ENCODE measurements around the gene EXOC4.

The EXOC4 gene

GRCh38 chr7:133650069-133650468, 397.2 kb downstream of the EXOC4 start:
- Histone ChIP-seq H3K4me1 (ENCODE audit: insufficient read depth, low read length) (no peaks in the 10 kb centered on the region), H3K9ac (ENCODE audit: low read depth, low read length) (no peak overlapping the region), H3K9me3 (ENCODE audit: control insufficient read depth, insufficient read depth, low read length) (no peaks in the 10 kb centered on the region), H3K36me3 (ENCODE audit: insufficient read depth, low read length) (no peaks in the 10 kb centered on the region)

- H3K4me1 ChIP-seq (ENCODE audit: insufficient read depth, low read length), result no peaks in the 10 kb centered on the region
- H3K36me3 ChIP-seq (ENCODE audit: insufficient read depth, low read length), result no peaks in the 10 kb centered on the region
- H3K9ac ChIP-seq (ENCODE audit: low read depth, low read length), result no peak overlapping the region
- no peaks in the 10 kb centered on the region for H3K9me3 ChIP-seq (ENCODE audit: control insufficient read depth, insufficient read depth, low read length)
Observed at GRCh38 chr7:133650487-133651300, 397.8 kb downstream of the EXOC4 start.

- Histone ChIP-seq H3K4me1 (ENCODE audit: insufficient read depth, low read length) (no peaks in the 10 kb centered on the region), H3K36me3 (ENCODE audit: insufficient read depth, low read length) (no peaks in the 10 kb centered on the region), H3K9me3 (ENCODE audit: control insufficient read depth, insufficient read depth, low read length) (no peaks in the 10 kb centered on the region), H3K9ac (ENCODE audit: low read depth, low read length) (no peak overlapping the region)
Observed at GRCh38 chr7:133652547-133652946, 399.7 kb downstream of the EXOC4 start.

GRCh38 chr7:133654547-133654946, 401.7 kb downstream of the EXOC4 start:
- H3K4me1 ChIP-seq (ENCODE audit: insufficient read depth, low read length), result no peaks in the 10 kb centered on the region
- H3K9ac ChIP-seq (ENCODE audit: low read depth, low read length), result no peak overlapping the region
- H3K9me3 ChIP-seq (ENCODE audit: control insufficient read depth, insufficient read depth, low read length), result no peaks in the 10 kb centered on the region
- H3K36me3 ChIP-seq (ENCODE audit: insufficient read depth, low read length), result no peaks in the 10 kb centered on the region

- Histone ChIP-seq H3K4me1 (ENCODE audit: insufficient read depth, low read length) (0 out of 2 replicates have a peak, but pooled peaks cover 5% of the 10 kb centered on the region), H3K36me3 (ENCODE audit: insufficient read depth, low read length) (no peaks in the 10 kb centered on the region), H3K9ac (ENCODE audit: low read depth, low read length) (no peak overlapping the region), H3K9me3 (ENCODE audit: control insufficient read depth, insufficient read depth, low read length) (no peaks in the 10 kb centered on the region)
Observed at GRCh38 chr7:133662276-133662675, 409.4 kb downstream of the EXOC4 start.

GRCh38 chr7:133662830-133663229, 410.0 kb downstream of the EXOC4 start:
- H3K9me3 ChIP-seq (ENCODE audit: control insufficient read depth, insufficient read depth, low read length), result no peaks in the 10 kb centered on the region
- H3K36me3 ChIP-seq (ENCODE audit: insufficient read depth, low read length), result no peaks in the 10 kb centered on the region
- no peak overlapping the region for H3K9ac ChIP-seq (ENCODE audit: low read depth, low read length)
- H3K4me1 ChIP-seq (ENCODE audit: insufficient read depth, low read length), result 0 out of 2 replicates have a peak, but pooled peaks cover 5% of the 10 kb centered on the region

DNA sequence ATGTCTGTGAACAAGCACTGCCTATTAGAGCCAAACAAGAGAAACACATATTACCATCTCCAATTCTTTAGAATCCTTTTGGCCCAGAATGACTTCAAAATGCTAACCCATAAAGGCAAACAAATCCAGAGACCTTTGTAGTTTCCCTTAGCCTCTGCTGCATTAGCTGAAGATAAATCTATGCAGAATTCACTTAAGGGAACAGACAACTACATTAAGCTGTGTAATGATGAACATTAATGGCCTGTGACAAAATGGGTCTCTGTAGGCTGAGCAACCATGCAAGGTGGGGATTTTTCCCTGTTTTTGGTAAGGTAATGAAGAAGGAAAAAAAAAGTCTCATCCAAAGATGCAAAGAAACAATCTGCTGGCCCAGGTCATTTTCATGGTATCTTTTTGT, 411.6 kb downstream of the EXOC4 start:
- H3K9me3 ChIP-seq (ENCODE audit: control insufficient read depth, insufficient read depth, low read length), result no peaks in the 10 kb centered on the region
- H3K4me1 ChIP-seq (ENCODE audit: insufficient read depth, low read length), result peaks cover 9% of the 10 kb centered on the region; the same call in 1 of the 2 replicates
- no peak overlapping the region for H3K9ac ChIP-seq (ENCODE audit: low read depth, low read length)
- no peaks in the 10 kb centered on the region for H3K36me3 ChIP-seq (ENCODE audit: insufficient read depth, low read length)

DNA sequence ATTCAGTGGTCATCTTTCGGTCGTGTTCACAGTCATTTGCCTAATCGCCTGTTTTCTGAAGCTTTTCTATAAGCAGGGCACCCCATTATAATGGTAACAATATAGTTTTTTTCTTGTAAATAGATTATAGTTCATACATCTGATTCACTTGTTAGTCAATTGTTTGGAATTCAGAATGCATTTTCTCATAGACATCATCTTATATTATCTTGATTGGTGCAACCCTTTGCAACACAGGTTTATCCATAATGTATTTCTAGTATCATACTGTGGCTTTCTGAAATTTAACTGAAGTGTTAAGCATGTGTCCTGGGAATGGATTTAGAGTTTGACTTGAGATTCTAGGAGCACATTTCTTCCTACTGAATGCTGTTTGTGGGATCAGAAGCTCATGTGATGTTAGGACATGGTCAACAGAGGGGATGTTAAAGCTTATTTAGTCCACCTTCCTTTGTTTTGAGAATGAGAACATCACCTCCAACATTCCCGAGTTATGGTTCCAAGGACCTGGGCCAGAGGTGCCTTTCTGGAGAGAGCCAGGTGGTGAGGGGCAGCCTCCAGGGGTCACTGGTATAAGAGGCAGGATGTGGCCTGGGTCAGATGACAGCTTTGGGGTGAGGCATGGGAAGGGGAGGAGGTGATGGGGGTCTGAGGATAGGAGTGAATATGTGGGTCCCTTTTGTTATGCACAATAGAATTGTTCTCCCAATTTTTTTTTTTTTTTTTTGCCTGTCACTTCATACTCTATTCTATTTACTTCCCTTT, 415.6 kb downstream of the EXOC4 start:
- Histone ChIP-seq H3K36me3 (ENCODE audit: insufficient read depth, low read length) (no peaks in the 10 kb centered on the region), H3K4me1 (ENCODE audit: insufficient read depth, low read length) (peaks cover 9% of the 10 kb centered on the region; the same call in 1 of the 2 replicates)

DNA sequence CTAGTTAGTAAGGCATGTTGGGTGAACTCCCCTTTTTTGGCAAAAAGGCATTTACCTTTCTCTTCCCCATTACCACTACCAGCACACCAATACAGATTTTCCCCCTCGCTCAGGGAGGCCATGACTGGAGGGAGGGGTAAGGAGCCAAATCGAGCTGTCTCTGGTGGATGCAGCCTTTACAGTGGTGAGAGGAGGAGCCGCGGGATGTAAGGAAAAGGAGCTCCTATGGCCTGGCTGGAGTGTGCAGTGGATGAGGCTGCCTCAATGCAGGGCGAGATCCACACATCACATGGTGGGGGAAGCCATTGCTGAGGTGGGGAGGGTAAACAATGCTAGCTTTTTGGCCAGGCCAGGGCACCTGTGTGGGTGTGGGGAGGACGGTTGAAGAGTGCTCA, 416.2 kb downstream of the EXOC4 start:
- Histone ChIP-seq H3K9ac (ENCODE audit: low read depth, low read length) (no peak overlapping the region), H3K9me3 (ENCODE audit: control insufficient read depth, insufficient read depth, low read length) (no peaks in the 10 kb centered on the region), H3K4me1 (ENCODE audit: insufficient read depth, low read length) (peaks cover 9% of the 10 kb centered on the region; the same call in 1 of the 2 replicates), H3K36me3 (ENCODE audit: insufficient read depth, low read length) (no peaks in the 10 kb centered on the region)

More for the DNA sequence above, 415.6 kb downstream of the EXOC4 start:
- no peaks in the 10 kb centered on the region for H3K9me3 ChIP-seq (ENCODE audit: control insufficient read depth, insufficient read depth, low read length)
- no peak overlapping the region for H3K9ac ChIP-seq (ENCODE audit: low read depth, low read length)

- H3K36me3 ChIP-seq (ENCODE audit: insufficient read depth, low read length), result no peaks in the 10 kb centered on the region
- H3K9me3 ChIP-seq (ENCODE audit: control insufficient read depth, insufficient read depth, low read length), result no peaks in the 10 kb centered on the region
- peaks cover 4% of the 10 kb centered on the region; the same call in 1 of the 2 replicates for H3K4me1 ChIP-seq (ENCODE audit: insufficient read depth, low read length)
- no peak overlapping the region for H3K9ac ChIP-seq (ENCODE audit: low read depth, low read length)
Observed at GRCh38 chr7:133670250-133670649, 417.4 kb downstream of the EXOC4 start.

DNA sequence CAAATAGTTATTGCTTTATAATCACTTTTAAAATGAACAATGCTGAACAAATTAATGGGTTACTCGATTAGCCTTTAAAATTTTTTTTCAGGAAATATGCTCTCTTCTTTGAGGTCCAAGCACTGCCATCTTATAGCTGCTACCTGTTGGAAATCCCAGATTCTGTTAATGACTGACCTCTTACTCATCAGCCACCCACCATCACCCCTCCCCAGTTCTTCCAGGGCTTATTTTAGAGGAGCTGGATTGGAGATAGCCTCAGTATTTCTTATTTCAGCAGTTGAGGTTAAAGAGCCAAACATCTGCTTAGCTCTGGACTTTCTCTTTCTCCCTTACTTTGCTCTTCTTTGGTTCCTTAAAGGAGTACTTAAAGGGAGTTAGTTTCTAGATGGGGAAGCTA, 420.0 kb downstream of the EXOC4 start:
- H3K36me3 ChIP-seq (ENCODE audit: insufficient read depth, low read length), result no peaks in the 10 kb centered on the region
- H3K9me3 ChIP-seq (ENCODE audit: control insufficient read depth, insufficient read depth, low read length), result no peaks in the 10 kb centered on the region
- H3K9ac ChIP-seq (ENCODE audit: low read depth, low read length), result no peak overlapping the region
- H3K4me1 ChIP-seq (ENCODE audit: insufficient read depth, low read length), result peaks cover 4% of the 10 kb centered on the region; the same call in 1 of the 2 replicates

DNA sequence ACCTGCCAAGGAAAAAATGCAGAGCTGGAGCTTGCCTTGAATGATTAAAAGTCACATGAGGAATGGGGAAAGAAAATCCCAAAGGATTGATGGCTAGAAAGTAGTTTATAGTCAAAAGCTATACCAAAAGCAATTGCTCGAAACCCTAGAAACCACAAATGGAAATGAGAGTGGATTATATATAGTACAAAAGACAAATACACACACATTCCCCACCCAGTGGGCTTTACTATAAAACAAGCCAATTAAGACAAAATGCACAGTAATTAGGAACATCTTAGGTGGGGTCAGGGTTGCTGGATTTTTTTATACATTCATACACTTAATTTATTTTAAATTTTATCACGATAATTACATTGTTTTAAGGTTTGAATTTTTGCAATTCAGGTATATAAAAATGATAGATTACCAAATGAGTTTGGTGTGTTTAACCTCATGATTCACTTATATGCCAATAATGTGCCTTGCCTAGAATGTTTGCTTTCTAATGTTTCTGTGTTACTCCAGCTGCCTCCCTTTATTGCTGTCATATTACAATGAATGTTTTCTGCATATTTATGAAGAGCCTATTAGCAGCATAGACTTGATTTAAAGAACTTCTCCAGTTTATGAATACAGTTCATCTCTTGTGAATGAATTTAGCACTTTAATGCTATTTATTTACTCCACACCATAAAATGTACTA, 421.3 kb downstream of the EXOC4 start:
- peaks cover 2% of the 10 kb centered on the region; the same call in 1 of the 2 replicates for H3K4me1 ChIP-seq (ENCODE audit: insufficient read depth, low read length)
- no peaks in the 10 kb centered on the region for H3K9me3 ChIP-seq (ENCODE audit: control insufficient read depth, insufficient read depth, low read length)
- H3K36me3 ChIP-seq (ENCODE audit: insufficient read depth, low read length), result no peaks in the 10 kb centered on the region
- no peak overlapping the region for H3K9ac ChIP-seq (ENCODE audit: low read depth, low read length)

DNA sequence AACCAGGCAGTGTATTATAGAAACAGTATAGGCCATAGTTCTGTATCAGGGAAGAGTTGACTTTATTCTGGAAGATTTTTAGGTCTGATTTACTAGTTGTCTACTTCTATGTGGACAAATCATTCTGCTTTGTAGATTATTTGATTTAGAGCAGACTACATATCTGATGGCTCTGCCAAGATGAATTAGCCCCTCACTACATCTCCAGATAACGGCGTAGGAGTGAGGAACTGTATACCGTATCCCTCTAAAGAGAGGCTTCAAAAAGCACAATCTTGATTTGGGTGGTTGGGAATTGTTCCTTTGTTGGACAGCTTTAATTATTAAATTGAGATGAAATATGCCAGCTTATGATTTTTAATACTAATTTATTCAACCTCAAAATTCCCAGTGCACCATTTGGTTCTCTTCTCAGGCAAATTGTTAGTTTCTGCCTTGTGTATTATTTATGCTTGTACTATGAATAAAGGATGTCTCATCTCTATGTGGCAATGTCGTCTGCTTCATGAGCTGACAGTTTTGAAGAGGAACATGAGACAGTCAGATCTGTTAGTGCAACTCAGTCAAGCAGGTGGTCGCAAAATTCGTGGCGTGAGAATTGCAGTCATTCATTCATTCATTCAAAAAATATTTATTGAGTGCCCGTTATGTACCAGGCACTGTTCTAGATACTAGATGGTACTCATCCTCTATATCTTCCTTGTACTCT, 422.8 kb downstream of the EXOC4 start:
- no peaks in the 10 kb centered on the region for H3K36me3 ChIP-seq (ENCODE audit: insufficient read depth, low read length)
- H3K4me1 ChIP-seq (ENCODE audit: insufficient read depth, low read length), result peaks cover 8% of the 10 kb centered on the region; the same call in 1 of the 2 replicates
- no peak overlapping the region for H3K9ac ChIP-seq (ENCODE audit: low read depth, low read length)
- H3K9me3 ChIP-seq (ENCODE audit: control insufficient read depth, insufficient read depth, low read length), result no peaks in the 10 kb centered on the region

Measured in ES-I3 (cell line).